Fibroblast of the aortic adventitia (primary cell): ENCODE data around the gene LDLR. TPM values are rescaled to one million over a fixed set of nuclear protein-coding genes. Genes with fewer than 3 reads are reported as not detected.
"Not testable (repeated sequence)": the region's sequence is repeated elsewhere in the genome, so short reads cannot be mapped to it uniquely, and the experiment has no call there.

ENCODE experiments used
- DNase-seq: peaks from one replicate; pipeline ENCODE4 v3.0.0-alpha.2; 2010; ENCODE audit warnings: low read depth
- H3K4me3 ChIP-seq: 2 replicates; pipeline ENCODE4 v1.5.1; 2011; ENCODE audit warnings: low read depth, mild to moderate bottlenecking, control low read depth, low read length, moderate library complexity
- CTCF ChIP-seq: IDR thresholded peaks from 2 replicates; pipeline ENCODE4 v1.5.1; 2011; ENCODE audit warnings: mild to moderate bottlenecking, low read length, control low read depth, inconsistent platforms; ENCODE audit not compliant: insufficient read depth
- total RNA-seq: library from RNA; depleted of rRNA; stranded (reverse); fragments of >200 nt; gene quantifications from 2 replicates; pipeline ENCODE4 v1.2.3, GENCODE V29; 2012; ENCODE audit warnings: low replicate concordance

LDLR gene
- total RNA-seq, 1 donor = 116 TPM

DNA sequence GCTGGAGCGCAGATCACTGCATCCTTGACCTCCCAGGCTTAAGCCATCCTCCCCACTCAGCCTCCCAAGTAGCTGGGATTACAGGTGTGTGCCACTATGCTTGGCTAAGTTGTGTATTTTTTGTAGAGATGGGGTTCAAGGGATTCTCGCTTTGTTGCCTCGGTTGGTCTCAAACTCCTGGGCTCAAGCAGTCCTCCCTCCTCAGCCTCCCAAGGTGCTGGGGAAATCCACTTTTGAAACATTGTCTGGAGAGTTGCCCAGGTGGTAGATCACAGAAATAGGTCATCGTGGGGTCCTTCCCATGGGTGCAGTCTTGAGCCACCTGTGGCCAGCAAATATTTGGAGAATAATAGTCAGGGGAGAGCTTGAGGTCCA is 5.2 kb downstream of the LDLR start:
- DNase-seq = no peak
- TF ChIP-seq CTCF = no peak
- no peak overlapping the region for H3K4me3 ChIP-seq

- TF ChIP-seq CTCF = no peak
- peak; percentile 97 for DNase-seq
- H3K4me3 ChIP-seq = no peak overlapping the region
Observed at GRCh38 chr19:11096210-11096841, 7.1 kb downstream of the LDLR start.

GRCh38 chr19:11097367-11097766 is 8.1 kb downstream of the LDLR start:
- not testable (repeated sequence) for H3K4me3 ChIP-seq

DNA sequence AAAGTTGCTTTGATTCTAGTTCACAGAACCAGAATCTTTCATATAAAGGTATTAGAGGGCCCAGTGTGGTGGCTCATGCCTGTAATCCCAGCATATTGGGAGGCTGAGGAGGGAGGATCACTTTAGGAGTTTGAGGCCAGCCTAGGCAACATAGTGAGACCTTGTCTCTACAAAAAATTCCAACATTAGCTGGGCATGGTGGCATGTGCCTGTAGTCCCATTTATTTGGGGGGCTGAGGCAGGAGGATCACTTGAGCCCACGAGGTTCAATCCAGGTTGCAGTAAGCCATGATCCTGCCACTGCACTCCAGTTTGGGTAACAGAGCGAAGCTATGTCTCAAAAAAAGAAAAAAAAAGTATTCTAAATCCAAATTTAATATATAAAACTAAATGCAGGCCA is 9.1 kb downstream of the LDLR start:
- no peak overlapping the region for H3K4me3 ChIP-seq
- no peak for TF ChIP-seq CTCF
- DNase-seq = no peak

More at GRCh38 chr19:11097367-11097766, 8.1 kb downstream of the LDLR start:
- not testable (repeated sequence) for DNase-seq

DNA sequence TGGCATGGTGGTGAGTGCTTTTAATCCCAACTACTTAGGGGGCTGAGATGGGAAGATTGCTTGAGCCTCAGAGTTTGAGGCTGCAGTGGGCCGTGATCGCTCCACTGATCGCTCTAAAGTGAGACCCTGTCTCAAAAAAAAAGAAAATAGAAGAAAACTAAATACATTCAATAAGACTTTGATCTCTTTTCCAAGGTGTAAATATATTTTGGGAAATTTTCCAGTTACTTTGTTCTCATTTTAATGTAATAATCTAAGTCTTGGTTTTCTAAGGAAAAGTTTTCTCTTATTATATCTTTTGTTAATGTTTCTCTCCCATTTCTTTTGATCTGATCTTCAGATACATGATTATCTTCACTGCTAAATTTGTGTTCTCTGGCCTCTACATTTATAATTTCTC is 9.6 kb downstream of the LDLR start:
- H3K4me3 ChIP-seq = no peak overlapping the region
- TF ChIP-seq CTCF = no peak
- DNase-seq = no peak

DNA sequence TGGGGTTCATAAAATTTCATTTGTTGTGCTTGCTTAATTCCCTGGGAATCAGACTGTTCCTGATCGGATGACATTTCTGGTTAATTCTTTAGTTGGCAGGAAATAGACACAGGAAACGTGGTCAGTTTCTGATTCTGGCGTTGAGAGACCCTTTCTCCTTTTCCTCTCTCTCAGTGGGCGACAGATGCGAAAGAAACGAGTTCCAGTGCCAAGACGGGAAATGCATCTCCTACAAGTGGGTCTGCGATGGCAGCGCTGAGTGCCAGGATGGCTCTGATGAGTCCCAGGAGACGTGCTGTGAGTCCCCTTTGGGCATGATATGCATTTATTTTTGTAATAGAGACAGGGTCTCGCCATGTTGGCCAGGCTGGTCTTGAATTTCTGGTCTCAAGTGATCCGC is 10.8 kb downstream of the LDLR start:
- no peak for DNase-seq
- TF ChIP-seq CTCF = no peak
- H3K4me3 ChIP-seq = no peak overlapping the region

- DNase-seq = no peak
- no peak overlapping the region for H3K4me3 ChIP-seq
- TF ChIP-seq CTCF = no peak
Observed at GRCh38 chr19:11101057-11101456, 11.8 kb downstream of the LDLR start.
